Uterus (tissue), 2 donors: Measurements from ENCODE around the gene STK32C.

Experiments used
- POLR2A ChIP-seq, 2 donors: fragments of 450-650 bp; IDR thresholded peaks; one replicate each; pipeline ENCODE4 v1.6.1; 2016; ENCODE audit warnings: antibody characterized with exemption in 2 of 2, mild to moderate bottlenecking in 1 of 2, moderate library complexity in 1 of 2
- TF ChIP-seq, protein P1 (sequence below), 4 experiments: fragments of 200-600 bp in 2 of 4; fragments of 450-650 bp in 2 of 4; sonication (generic) in 2 of 4; IDR thresholded peaks; one replicate each; pipeline ENCODE4 v1.5.1; 2016 to 2019; ENCODE audit warnings: antibody characterized with exemption in 4 of 4, mild to moderate bottlenecking in 2 of 4, moderate library complexity in 1 of 4

DNA sequence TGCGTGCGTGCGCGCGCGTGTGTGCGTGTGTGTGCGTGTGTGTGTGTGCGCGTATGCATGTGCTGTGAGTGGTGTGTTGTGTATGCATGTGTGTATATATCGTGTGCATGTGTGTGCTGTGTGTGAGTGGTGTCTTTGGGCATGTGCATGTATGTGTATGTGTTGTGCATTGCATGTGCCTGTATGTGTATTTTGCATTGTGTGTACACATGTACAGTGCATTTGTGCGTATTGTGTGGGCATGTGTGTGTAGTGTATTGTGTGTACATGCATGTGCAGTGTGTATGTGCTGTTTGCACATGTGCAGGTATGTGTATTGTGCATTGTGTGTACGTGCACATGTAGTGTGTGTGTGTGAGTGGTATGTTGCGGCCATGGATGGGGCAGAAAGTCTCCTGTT, 127.0 kb downstream of the STK32C start:
- TF ChIP-seq, protein P1, sequence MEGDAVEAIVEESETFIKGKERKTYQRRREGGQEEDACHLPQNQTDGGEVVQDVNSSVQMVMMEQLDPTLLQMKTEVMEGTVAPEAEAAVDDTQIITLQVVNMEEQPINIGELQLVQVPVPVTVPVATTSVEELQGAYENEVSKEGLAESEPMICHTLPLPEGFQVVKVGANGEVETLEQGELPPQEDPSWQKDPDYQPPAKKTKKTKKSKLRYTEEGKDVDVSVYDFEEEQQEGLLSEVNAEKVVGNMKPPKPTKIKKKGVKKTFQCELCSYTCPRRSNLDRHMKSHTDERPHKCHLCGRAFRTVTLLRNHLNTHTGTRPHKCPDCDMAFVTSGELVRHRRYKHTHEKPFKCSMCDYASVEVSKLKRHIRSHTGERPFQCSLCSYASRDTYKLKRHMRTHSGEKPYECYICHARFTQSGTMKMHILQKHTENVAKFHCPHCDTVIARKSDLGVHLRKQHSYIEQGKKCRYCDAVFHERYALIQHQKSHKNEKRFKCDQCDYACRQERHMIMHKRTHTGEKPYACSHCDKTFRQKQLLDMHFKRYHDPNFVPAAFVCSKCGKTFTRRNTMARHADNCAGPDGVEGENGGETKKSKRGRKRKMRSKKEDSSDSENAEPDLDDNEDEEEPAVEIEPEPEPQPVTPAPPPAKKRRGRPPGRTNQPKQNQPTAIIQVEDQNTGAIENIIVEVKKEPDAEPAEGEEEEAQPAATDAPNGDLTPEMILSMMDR (IDR thresholded peaks at IDR 0.05) = no peak
- no peak for TF ChIP-seq POLR2A (IDR thresholded peaks at IDR 0.05)
